Cardiac muscle cell (in vitro differentiated cells and primary cell): ENCODE measurements around the gene A1BG. TPM values are rescaled to one million over a fixed set of nuclear protein-coding genes. Genes with fewer than 3 reads are reported as not detected.
"Not testable (repeated sequence)": the region's sequence is repeated elsewhere in the genome, so short reads cannot be mapped to it uniquely, and the experiment has no call there.

Experiments used
- DNase-seq, 2 donors: peaks; one replicate each; pipeline versions ENCODE4 v3.0.0 to v3.0.0-alpha.2; 2010 to 2017; ENCODE audit warnings: low read depth in 1 of 2, low spot score in 1 of 2
- H3K27ac ChIP-seq: fragments of 200-600 bp; sonication (generic); 2 replicates; pipeline ENCODE4 v1.5.1; 2016
- H3K27me3 ChIP-seq: fragments of 200-600 bp; sonication (generic); 2 replicates; pipeline ENCODE4 v1.6.0; 2016; ENCODE audit warnings: control low read depth
- H3K36me3 ChIP-seq: fragments of 200-600 bp; sonication (generic); 2 replicates; pipeline ENCODE4 v1.5.1; 2016; ENCODE audit warnings: control low read depth
- H3K4me1 ChIP-seq: fragments of 200-600 bp; sonication (generic); 2 replicates; pipeline ENCODE4 v1.8.1; 2017; ENCODE audit warnings: low read depth, mild to moderate bottlenecking, mixed run types
- H3K4me3 ChIP-seq: fragments of 200-600 bp; sonication (generic); 2 replicates; pipeline ENCODE4 v1.5.1; 2016; ENCODE audit warnings: mild to moderate bottlenecking
- H3K9me3 ChIP-seq: fragments of 200-600 bp; sonication (generic); 2 replicates; pipeline ENCODE4 v1.5.1; 2017; ENCODE audit warnings: low read depth, mild to moderate bottlenecking, control low read depth
- polyA plus RNA-seq: library from polyadenylated mRNA; unstranded; fragments of >200 nt; fragmentation: Nextera tagmentation; extraction: Ambion mirVana; gene quantifications from 2 replicates; pipeline ENCODE4 v1.2.1, GENCODE V29; 2016
- total RNA-seq: library from RNA; depleted of rRNA; stranded (reverse); fragments of >200 nt; gene quantifications from 2 replicates; pipeline ENCODE4 v1.2.3, GENCODE V29; 2016
- TF ChIP-seq, protein P1 (sequence below): IDR thresholded peaks from 2 replicates; pipeline ENCODE4 v1.5.1; 2012; ENCODE audit warnings: low read depth, mild to moderate bottlenecking, low read length

The A1BG gene
- total and polyA plus RNA-seq, 2 experiments from 2014 or later: 45.9 to 138 TPM

DNA sequence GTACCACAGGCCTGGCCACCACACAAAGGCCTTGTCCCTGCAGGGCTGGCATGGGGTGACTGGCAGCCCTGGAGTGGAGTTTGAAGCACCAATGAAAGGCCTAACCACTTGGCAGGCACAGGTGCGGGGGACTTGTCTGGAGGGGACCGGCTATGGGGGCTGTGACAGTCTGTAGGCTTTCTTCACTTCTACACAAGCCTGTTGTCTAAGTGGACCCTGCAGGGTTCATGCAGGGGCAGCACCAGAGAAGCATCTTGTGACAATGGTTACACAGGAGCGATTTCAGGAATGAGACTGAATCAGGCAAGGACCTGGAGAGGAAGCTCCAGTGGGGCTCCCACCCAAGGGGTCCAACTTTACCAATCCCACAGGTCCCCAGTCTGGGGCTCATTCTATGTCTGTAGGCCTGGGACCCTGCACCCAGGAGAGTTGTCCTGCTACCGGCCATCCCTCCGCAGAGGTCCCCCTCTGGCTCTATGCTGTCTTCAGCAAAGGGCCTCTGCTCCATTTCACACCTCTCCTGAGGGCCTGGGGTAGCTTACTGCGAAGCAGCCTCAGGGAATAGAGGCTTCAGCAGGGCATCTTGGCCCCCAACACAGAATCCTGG lies 29.8 kb upstream of the A1BG start:
- Histone ChIP-seq H3K36me3 (no peaks in the 10 kb centered on the region), H3K4me3 (no peak overlapping the region), H3K27ac (no peak overlapping the region), H3K27me3 (no peaks in the 10 kb centered on the region), H3K9me3 (no peaks in the 10 kb centered on the region), H3K4me1 (peaks cover 16% of the 10 kb centered on the region)
- TF ChIP-seq, protein P1, sequence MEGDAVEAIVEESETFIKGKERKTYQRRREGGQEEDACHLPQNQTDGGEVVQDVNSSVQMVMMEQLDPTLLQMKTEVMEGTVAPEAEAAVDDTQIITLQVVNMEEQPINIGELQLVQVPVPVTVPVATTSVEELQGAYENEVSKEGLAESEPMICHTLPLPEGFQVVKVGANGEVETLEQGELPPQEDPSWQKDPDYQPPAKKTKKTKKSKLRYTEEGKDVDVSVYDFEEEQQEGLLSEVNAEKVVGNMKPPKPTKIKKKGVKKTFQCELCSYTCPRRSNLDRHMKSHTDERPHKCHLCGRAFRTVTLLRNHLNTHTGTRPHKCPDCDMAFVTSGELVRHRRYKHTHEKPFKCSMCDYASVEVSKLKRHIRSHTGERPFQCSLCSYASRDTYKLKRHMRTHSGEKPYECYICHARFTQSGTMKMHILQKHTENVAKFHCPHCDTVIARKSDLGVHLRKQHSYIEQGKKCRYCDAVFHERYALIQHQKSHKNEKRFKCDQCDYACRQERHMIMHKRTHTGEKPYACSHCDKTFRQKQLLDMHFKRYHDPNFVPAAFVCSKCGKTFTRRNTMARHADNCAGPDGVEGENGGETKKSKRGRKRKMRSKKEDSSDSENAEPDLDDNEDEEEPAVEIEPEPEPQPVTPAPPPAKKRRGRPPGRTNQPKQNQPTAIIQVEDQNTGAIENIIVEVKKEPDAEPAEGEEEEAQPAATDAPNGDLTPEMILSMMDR: no peak
- DNase-seq: no peak

DNA sequence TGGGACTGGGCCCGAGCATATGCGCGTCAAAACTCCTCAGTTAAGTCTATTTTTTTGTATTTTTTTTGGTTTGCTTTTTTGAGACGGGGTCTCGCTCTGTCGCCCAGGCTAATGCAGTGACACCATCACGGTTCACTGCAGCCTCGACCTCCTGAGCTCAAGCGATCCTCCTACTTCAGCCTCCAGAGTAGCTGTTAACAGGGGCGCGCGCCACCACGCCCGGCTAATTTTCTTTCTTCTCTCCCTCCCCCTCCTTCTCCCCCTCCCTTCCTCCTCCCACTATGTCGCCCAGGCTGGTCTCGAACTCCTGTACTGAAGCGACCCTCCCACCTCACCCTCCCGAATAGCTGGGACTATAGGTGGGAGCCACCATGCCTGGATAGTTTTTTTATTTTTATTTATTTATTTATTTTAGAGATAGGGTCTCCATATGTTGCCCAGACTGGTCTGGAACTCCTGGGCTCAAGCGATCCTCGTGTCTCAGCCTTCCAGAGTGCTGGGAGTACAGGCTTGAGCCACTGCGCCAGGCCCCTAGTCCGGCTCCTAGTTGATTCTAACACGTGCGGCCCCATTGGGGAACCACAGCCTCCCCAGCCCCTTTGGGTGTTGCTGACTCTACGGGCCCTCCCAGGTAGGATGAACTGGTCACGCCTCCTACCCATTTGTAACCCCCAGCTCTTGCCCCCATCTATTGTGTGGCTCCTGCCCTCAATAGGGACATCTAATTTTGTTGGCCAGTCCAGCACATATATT lies 28.3 kb upstream of the A1BG start:
- H3K27me3 ChIP-seq: no peaks in the 10 kb centered on the region
- peak overlapping the region; percentile 50 for H3K27ac ChIP-seq
- no peaks in the 10 kb centered on the region for H3K36me3 ChIP-seq
- TF ChIP-seq, protein P1: no peak
- H3K4me1 ChIP-seq: peaks cover 12% of the 10 kb centered on the region
- no peaks in the 10 kb centered on the region for H3K9me3 ChIP-seq
- no peak for DNase-seq
- H3K4me3 ChIP-seq: peak overlapping the region; percentile 50

DNA sequence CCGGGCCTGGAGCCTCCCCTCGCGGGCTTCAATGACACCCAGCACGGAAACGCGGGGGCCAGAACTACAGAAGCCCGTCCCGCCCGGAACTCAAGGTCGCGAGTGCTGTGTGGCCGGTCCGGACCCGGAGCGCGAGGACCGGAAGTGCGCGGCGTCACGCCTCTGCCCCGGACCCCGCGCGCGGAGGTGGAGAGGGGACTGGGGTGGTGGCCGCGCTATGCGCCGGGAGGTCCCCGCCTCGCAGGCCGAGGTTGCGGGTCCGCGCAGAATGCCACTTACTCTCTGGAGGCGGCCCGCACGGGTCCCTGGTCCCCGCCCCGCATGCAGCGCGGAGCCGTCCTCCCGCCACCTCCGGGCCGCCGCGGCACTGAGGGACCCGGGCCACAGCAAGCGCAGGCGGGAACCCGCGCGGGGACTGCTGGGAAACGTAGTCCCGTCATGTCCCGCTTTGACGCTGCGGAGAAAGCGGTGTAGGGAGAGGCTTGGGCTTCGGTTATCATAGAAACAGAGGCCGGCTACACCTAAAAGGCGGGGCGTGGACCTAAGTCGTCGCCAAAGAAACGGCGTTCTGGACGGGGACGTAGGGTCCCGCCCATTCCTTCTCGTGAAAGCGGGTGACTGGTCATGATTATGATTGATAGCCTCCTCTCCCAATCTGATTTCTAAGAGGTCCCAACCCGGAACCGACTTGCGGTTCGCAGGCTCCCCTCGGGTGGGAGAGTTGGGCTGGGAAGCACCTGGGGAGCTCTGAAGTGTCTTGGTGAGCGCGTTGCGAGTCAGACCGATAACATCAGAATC lies 27.6 kb upstream of the A1BG start, which contains the start of gene ZNF837:
TSS of gene ZNF837 (minus strand) at position 369 of the 798 bp plus-strand sequence. CDS start 11,698 bp downstream, outside the sequence.
- peak within 1 kb of the TSS; percentile 50 for H3K4me3 ChIP-seq
- H3K4me1 ChIP-seq: peaks cover 10% of the 10 kb centered on the region
- TF ChIP-seq, protein P1: no peak
- no peaks in the 10 kb centered on the region for H3K36me3 ChIP-seq
- H3K9me3 ChIP-seq: no peaks in the 10 kb centered on the region
- no peaks in the 10 kb centered on the region for H3K27me3 ChIP-seq
- DNase-seq: peak; percentile 100
- peak within 1 kb of the TSS; percentile 77 for H3K27ac ChIP-seq

DNA sequence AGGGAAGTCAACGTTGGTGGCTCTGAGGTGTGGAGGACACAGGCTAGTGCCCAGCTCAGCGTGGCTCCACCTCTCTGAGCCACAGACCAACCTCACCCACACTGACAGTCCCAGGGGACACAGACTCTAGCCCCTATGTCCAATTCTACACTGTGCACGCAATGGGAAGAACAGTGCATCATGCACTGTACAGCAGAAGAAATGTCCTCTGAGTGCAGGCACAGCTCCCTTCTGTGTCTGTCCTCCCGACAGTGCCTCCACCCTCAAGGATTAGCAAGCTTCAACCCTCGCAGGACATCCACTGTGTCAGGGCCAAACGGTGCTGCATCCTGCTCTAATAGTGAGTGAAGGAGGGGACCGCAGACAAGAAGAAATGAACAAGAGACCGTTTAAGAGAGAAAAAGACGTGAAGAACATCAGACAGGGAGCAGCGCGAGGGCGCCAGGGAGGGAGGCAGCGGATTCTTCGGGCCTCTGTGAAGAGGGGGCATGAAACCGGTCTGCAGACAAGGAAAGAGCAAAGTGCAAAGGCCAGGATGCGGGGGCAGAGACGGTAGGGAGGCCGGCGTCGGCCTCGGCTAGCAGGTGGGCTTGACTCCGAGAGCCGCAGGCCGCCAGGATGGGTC lies 26.9 kb upstream of the A1BG start:
- DNase-seq: no peak
- Histone ChIP-seq H3K4me3 (peak overlapping the region; percentile 50), H3K27ac (peak overlapping the region; percentile 77), H3K27me3 (no peaks in the 10 kb centered on the region), H3K4me1 (peaks cover 4% of the 10 kb centered on the region), H3K36me3 (no peaks in the 10 kb centered on the region), H3K9me3 (no peaks in the 10 kb centered on the region)
- TF ChIP-seq, protein P1: no peak

DNA sequence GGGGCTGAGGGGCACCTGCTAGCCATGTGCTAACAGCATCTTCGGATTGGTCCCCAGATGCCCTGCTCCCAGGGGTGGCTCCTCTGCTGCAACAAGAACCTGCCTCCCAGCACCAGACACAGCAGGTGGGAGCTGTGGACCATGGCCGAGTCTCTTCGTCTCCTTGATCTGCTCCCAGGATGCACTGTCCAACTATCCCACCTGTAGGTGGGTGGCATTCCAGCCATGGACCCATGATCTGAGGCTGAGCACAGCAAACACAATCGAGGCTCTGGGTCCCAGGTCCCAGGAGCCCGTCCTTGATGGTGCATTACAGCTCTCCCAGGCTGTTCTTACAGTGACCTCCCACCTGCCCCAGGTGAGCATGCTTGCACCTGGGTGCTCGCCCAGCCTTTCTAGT lies 26.0 kb upstream of the A1BG start:
- peaks cover 4% of the 10 kb centered on the region for H3K4me1 ChIP-seq
- no peaks in the 10 kb centered on the region for H3K9me3 ChIP-seq
- TF ChIP-seq, protein P1: no peak
- H3K4me3 ChIP-seq: no peak overlapping the region
- no peaks in the 10 kb centered on the region for H3K27me3 ChIP-seq
- DNase-seq: no peak
- no peaks in the 10 kb centered on the region for H3K36me3 ChIP-seq
- no peak overlapping the region for H3K27ac ChIP-seq

DNA sequence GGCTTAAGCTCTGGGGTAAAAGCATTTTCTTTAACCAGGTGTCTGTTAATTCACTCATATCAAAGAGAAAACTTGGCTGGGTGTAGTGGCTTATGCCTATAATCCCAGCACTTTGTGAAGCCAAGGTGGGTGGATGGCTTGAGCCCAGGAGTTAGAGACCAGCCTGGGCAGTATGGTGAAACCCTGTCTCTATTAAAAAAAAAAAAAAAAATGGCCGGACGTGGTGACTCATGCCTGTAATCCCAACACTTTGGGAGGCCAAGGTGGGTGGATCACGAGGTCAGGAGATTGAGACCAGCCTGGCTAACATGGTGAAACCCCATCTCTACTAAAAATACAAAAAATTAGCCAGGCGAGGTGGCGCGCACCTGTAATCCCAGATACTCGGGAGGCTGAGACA lies 23.4 kb upstream of the A1BG start:
- not testable (repeated sequence) for H3K4me1 ChIP-seq, H3K27ac ChIP-seq, H3K9me3 ChIP-seq, DNase-seq, H3K4me3 ChIP-seq, H3K27me3 ChIP-seq, H3K36me3 ChIP-seq
